Thoracic aorta (tissue), 2 donors: ENCODE data around the gene GPX6. TPM values are rescaled to one million over a fixed set of nuclear protein-coding genes. Genes with fewer than 3 reads are reported as not detected.
"Not testable (repeated sequence)": the region's sequence is repeated elsewhere in the genome, so short reads cannot be mapped to it uniquely, and the experiment has no call there.

Experiments
- ATAC-seq: fragments of 150-250 bp; one replicate; pipeline ENCODE4 v1.8.0; 2017; ENCODE audit warnings: low read depth; ENCODE audit not compliant: insufficient number of reproducible peaks, low FRiP score
- DNase-seq: peaks from one replicate; pipeline ENCODE4 v3.0.0-alpha.2; 2020; ENCODE audit warnings: low spot score
- H3K27ac ChIP-seq, 2 donors: fragments of 200-600 bp; sonication (generic); 1 replicate in 1 of 2; 2 replicates in 1 of 2; pipeline ENCODE4 v1.5.1; 2016; ENCODE audit warnings: mild to moderate bottlenecking in 2 of 2, moderate library complexity in 2 of 2
- H3K27me3 ChIP-seq: fragments of 200-600 bp; sonication (generic); replicated peaks from 2 replicates; pipeline ENCODE4 v1.6.0; 2016; ENCODE audit warnings: mild to moderate bottlenecking; ENCODE audit not compliant: insufficient read depth
- H3K36me3 ChIP-seq: fragments of 200-600 bp; sonication (generic); one replicate; pipeline ENCODE4 v1.5.1; 2016
- H3K4me1 ChIP-seq, 2 donors: fragments of 200-600 bp; sonication (generic); 1 replicate in 1 of 2; 2 replicates in 1 of 2; pipeline versions ENCODE4 v1.5.1 to v1.6.0; 2016; ENCODE audit warnings: low read depth in 2 of 2, mild to moderate bottlenecking in 1 of 2; ENCODE audit not compliant: control insufficient read depth in 1 of 2
- H3K4me3 ChIP-seq: fragments of 200-600 bp; sonication (generic); 2 replicates; pipeline ENCODE4 v1.5.1; 2016; ENCODE audit warnings: mild to moderate bottlenecking
- H3K9me3 ChIP-seq: fragments of 200-600 bp; sonication (generic); 2 replicates; pipeline ENCODE4 v1.5.1; 2016
- CTCF ChIP-seq: fragments of 200-600 bp; sonication (generic); IDR thresholded peaks from one replicate; pipeline ENCODE4 v1.5.1; 2019; ENCODE audit warnings: antibody characterized with exemption
- total RNA-seq, 2 donors: library from RNA; depleted of rRNA; stranded (reverse); fragments of >200 nt; gene quantifications; one replicate each; pipeline versions ENCODE4 v1.1.0 to v1.2.3, GENCODE V29; 2016

The GPX6 gene
- total RNA-seq, 2 donors from 2014 or later: not detected

DNA sequence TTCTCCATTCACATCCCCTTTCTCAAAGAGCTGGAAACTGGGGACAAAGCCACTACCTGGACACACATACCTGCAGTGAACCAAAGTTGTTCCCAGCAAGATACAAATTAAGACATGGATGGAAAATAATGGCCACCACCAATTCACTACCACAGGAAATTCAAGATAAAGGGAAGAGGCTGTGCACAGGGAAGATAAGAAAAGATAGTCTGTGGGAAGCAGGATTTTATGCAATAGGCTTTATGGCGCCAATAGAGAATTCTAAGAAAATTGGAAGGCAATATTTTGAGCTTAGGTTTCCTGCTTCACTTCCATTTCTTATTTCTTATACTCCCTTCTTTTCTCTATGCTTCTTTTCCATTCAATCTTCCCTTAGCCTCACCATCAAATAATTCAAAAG is 9.9 kb downstream of the GPX6 start:
- TF ChIP-seq CTCF: no peak
- no peak for ATAC-seq

DNA sequence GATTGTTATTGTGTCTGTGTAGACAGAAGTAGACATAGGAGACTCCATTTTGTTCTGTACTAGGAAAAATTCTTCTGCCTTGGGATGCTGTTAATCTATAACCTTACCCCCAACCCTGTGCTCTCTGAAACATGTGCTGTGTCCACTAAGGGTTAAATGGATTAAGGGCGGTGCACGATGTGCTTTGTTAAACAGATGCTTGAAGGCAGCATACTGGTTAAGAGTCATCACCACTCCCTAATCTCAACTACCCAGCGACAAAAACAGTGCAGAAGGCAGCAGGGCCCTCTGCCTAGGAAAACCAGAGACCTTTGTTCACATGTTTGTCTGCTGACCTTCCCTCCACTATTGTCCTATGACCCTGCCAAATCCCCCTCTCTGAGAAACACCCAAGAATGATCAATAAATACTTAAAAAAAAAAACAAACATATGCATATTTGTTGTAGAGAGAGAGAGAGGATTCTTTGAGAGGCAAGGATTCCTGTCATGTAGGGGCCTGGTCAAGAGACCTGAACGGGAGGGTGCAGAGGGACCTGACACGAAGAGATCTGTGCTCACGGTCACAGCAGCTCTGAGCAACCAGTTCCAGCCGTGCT is 12.8 kb downstream of the GPX6 start:
- DNase-seq, H3K36me3 ChIP-seq, H3K9me3 ChIP-seq, ATAC-seq, H3K4me1 ChIP-seq, H3K4me3 ChIP-seq, H3K27ac ChIP-seq, H3K27me3 ChIP-seq: not testable (repeated sequence)

More for the DNA sequence above, 9.9 kb downstream of the GPX6 start:
- H3K4me1 ChIP-seq: no peaks in the 10 kb centered on the region
- DNase-seq: no peak
- no peaks in the 10 kb centered on the region for H3K9me3 ChIP-seq
- H3K27me3 ChIP-seq: no peaks in the 10 kb centered on the region
- H3K36me3 ChIP-seq: no peaks in the 10 kb centered on the region
- no peak overlapping the region for H3K27ac ChIP-seq
- no peak overlapping the region for H3K4me3 ChIP-seq

DNA sequence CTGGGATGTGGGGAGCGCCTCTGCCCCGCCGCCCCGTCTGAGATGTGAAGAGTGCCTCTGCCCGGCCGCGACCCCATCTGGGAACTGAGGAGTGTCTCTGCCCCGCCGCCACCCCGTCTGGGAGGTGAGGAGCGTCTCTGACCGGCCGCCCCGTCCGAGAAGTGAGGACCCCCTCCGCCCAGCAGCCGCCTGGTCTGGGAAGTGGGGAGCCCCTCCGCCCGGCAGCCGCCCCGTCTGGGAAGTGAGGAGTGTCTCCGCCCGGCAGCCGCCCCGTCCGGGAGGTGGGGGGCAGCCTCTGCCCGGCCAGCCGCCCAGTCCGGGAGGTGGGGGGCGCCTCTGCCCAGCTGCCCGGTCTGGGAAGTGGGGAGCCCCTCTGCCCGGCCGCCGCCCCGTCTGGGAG is 13.5 kb downstream of the GPX6 start:
- DNase-seq, H3K4me1 ChIP-seq, ATAC-seq, H3K27me3 ChIP-seq, H3K36me3 ChIP-seq, H3K27ac ChIP-seq, H3K9me3 ChIP-seq, H3K4me3 ChIP-seq: not testable (repeated sequence)

DNA sequence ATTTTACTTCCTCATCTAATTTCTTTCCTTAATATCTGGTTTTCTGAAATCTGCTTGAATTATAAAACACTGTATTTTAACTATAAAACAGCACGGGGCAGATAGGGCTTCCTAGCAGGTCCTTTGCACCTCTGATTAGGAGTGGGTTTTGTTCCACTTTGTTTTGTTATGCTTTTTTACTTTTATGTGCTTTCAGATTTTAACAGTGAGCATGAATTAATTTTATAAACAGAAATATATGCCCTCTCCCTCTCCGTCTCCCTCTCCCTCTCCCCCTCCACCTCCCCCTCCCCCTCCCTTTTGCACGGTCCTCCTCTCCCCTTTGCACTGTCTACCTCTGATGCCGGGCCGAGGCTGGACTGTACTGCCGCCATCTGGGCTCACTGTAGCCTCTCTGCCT is 14.3 kb downstream of the GPX6 start:
- no peak overlapping the region for H3K4me3 ChIP-seq
- H3K4me1 ChIP-seq: no peaks in the 10 kb centered on the region
- H3K27me3 ChIP-seq: no peaks in the 10 kb centered on the region
- ATAC-seq (no peak), DNase-seq (no peak)
- H3K9me3 ChIP-seq: no peaks in the 10 kb centered on the region
- no peaks in the 10 kb centered on the region for H3K36me3 ChIP-seq
- no peak for TF ChIP-seq CTCF
- H3K27ac ChIP-seq: no peak overlapping the region

GRCh38 chr6:28497893-28498292 is 17.7 kb downstream of the GPX6 start:
- ATAC-seq: no peak

DNA sequence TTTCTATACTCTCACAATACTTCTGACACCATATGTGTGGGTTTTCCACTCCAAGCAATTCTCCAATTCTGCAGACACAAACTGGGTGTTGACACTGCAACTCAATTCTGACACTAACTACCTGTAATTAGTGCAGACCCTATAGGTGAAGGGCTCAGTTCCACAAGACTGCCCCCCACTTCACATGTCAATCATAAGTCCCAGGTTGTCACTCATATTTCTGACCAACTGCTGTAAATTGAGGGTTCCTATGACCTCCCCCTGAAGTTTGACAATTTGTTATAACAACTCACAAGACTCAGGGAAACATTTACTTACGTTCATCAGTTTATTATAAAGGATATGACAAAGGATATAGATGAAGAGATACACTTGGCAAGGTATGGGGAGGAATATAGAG is 18.3 kb downstream of the GPX6 start:
- H3K4me1 ChIP-seq: no peaks in the 10 kb centered on the region
- ATAC-seq (no peak), DNase-seq (no peak)
- H3K27me3 ChIP-seq: no peaks in the 10 kb centered on the region
- no peak for TF ChIP-seq CTCF
- no peaks in the 10 kb centered on the region for H3K36me3 ChIP-seq
- H3K9me3 ChIP-seq: no peaks in the 10 kb centered on the region
- no peak overlapping the region for H3K27ac ChIP-seq
- H3K4me3 ChIP-seq: no peak overlapping the region

More at GRCh38 chr6:28497893-28498292, 17.7 kb downstream of the GPX6 start:
- no peak for TF ChIP-seq CTCF
- Histone ChIP-seq H3K27ac (no peak overlapping the region), H3K36me3 (no peaks in the 10 kb centered on the region), H3K4me3 (no peak overlapping the region), H3K4me1 (no peaks in the 10 kb centered on the region), H3K27me3 (no peaks in the 10 kb centered on the region), H3K9me3 (no peaks in the 10 kb centered on the region)
- DNase-seq: no peak
